Sigmoid colon (tissue), 4 donors: ENCODE data around the gene KATNAL1.

ENCODE experiments used
- POLR2A ChIP-seq, 2 donors: fragments of 450-650 bp; IDR thresholded peaks; one replicate each; pipeline ENCODE4 v1.6.1; 2016; ENCODE audit warnings: antibody characterized with exemption in 2 of 2, mild to moderate bottlenecking in 2 of 2, moderate library complexity in 2 of 2
- POLR2AphosphoS5 ChIP-seq, 4 donors: sonication (generic); formaldehyde crosslinking; IDR thresholded peaks; one replicate each; pipeline ENCODE4 v1.6.1; 2017; ENCODE audit warnings: antibody characterized with exemption in 4 of 4
- TF ChIP-seq, protein P1 (sequence below), 4 experiments: fragments of 450-650 bp in 3 of 4; fragments of 200-600 bp in 1 of 4; IDR thresholded peaks; one replicate each; pipeline ENCODE4 v1.5.1; 2016 to 2019; ENCODE audit warnings: antibody characterized with exemption in 4 of 4, mild to moderate bottlenecking in 3 of 4, moderate library complexity in 2 of 4

DNA sequence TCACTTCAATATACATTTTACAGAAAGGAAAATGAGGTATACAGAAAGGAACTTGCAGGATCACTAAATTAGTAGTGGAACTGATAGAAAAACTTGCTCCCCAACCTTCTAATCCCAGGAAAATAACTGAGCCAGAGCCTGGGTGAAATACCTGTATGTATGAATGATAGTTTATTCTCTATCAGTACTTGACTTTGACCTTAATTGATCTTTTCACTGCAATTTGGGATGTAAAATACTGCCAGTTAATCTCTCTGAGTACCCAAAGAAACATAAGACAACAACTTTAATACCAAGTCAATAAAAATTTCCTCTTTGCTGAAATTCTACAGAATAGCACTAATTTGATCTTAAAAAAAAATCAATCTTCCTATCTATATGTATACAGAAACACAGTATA is 33.3 kb downstream of the KATNAL1 start:
- TF ChIP-seq, protein P1, sequence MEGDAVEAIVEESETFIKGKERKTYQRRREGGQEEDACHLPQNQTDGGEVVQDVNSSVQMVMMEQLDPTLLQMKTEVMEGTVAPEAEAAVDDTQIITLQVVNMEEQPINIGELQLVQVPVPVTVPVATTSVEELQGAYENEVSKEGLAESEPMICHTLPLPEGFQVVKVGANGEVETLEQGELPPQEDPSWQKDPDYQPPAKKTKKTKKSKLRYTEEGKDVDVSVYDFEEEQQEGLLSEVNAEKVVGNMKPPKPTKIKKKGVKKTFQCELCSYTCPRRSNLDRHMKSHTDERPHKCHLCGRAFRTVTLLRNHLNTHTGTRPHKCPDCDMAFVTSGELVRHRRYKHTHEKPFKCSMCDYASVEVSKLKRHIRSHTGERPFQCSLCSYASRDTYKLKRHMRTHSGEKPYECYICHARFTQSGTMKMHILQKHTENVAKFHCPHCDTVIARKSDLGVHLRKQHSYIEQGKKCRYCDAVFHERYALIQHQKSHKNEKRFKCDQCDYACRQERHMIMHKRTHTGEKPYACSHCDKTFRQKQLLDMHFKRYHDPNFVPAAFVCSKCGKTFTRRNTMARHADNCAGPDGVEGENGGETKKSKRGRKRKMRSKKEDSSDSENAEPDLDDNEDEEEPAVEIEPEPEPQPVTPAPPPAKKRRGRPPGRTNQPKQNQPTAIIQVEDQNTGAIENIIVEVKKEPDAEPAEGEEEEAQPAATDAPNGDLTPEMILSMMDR (IDR thresholded peaks at IDR 0.05), result no peak
- no peak for TF ChIP-seq POLR2A (IDR thresholded peaks at IDR 0.05)
- no peak for TF ChIP-seq POLR2AphosphoS5 (IDR thresholded peaks at IDR 0.05)
